AG04450 (cell line): ENCODE measurements around the gene CIB4. TPM values are rescaled to one million over a fixed set of nuclear protein-coding genes. Genes with fewer than 3 reads are reported as not detected.

Experiments used
- CTCF ChIA-PET: fragments of 300-600, 350-600 bp; formaldehyde crosslinking; extraction: SDS; loops from one replicate; lab custom pipeline; 2022; ENCODE audit warnings: antibody characterized with exemption, inconsistent platforms; lab: Charles Lee
- POLR2A ChIA-PET: fragments of 350-600 bp; formaldehyde crosslinking; extraction: SDS; loops from one replicate; lab custom pipeline; 2021; ENCODE audit warnings: antibody characterized with exemption, inconsistent platforms; lab: Yijun Ruan, JAX
- DNase-seq: peaks from one replicate; pipeline ENCODE4 v3.0.0-alpha.2; 2011; ENCODE audit warnings: low read depth, low spot score
- H3K27ac ChIP-seq: one replicate; pipeline ENCODE4 v1.5.1; 2012; ENCODE audit warnings: low read depth, low read length, control low read depth
- H3K27me3 ChIP-seq: one replicate; pipeline ENCODE4 v1.6.0; 2012; ENCODE audit warnings: low read length; ENCODE audit not compliant: control insufficient read depth, insufficient read depth
- H3K4me3 ChIP-seq: 2 replicates; pipeline ENCODE4 v1.5.1; 2011; ENCODE audit warnings: mild to moderate bottlenecking, low read depth, low read length, control low read depth
- H3K9me3 ChIP-seq: 2 replicates; pipeline ENCODE4 v1.5.1; 2012; ENCODE audit warnings: low read length; ENCODE audit not compliant: control insufficient read depth, insufficient read depth
- polyA plus RNA-seq: library from polyadenylated mRNA; depleted of rRNA; stranded (reverse); fragments of >200 nt; gene quantifications from 2 replicates; pipeline ENCODE4 v1.2.3, GENCODE V29; 2011
- TF ChIP-seq, protein P1 (sequence below): IDR thresholded peaks from 2 replicates; pipeline ENCODE4 v1.5.1; 2011; ENCODE audit warnings: low read depth, low read length, control low read depth, inconsistent platforms

CIB4 gene
- polyA plus RNA-seq, 1 experiment: not detected

DNA sequence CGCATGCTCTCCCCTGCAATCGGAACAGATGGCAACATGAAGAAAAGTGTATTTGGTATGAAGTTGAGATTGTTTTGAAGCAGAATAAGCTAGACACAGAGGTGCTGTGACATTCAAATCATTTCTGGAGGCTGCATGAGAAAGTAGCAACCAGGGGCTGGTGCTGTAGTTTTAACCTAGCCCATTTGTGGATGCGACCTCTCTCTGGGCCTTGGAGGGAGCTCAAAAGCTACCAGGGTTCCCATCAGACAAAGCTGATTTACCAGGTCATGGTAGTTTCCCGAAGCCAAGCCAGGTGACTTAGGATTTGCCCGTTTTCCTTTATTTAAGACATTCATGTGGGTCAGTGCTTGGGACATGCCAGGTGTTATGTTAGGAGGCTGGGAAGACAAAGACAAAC lies 77.5 kb downstream of the CIB4 start:
- peaks cover 63% of the 10 kb centered on the region for H3K27me3 ChIP-seq
- H3K27ac ChIP-seq: no peak overlapping the region
- H3K4me3 ChIP-seq: no peak overlapping the region
- ChIA-PET CTCF (interaction anchor here (0.9 kb wide), 1 partner anchor 14 kb away, joined by 3 read pairs; no protein-coding TSS in a partner anchor), POLR2A (no interaction called here)
- TF ChIP-seq, protein P1, sequence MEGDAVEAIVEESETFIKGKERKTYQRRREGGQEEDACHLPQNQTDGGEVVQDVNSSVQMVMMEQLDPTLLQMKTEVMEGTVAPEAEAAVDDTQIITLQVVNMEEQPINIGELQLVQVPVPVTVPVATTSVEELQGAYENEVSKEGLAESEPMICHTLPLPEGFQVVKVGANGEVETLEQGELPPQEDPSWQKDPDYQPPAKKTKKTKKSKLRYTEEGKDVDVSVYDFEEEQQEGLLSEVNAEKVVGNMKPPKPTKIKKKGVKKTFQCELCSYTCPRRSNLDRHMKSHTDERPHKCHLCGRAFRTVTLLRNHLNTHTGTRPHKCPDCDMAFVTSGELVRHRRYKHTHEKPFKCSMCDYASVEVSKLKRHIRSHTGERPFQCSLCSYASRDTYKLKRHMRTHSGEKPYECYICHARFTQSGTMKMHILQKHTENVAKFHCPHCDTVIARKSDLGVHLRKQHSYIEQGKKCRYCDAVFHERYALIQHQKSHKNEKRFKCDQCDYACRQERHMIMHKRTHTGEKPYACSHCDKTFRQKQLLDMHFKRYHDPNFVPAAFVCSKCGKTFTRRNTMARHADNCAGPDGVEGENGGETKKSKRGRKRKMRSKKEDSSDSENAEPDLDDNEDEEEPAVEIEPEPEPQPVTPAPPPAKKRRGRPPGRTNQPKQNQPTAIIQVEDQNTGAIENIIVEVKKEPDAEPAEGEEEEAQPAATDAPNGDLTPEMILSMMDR: no peak
- H3K9me3 ChIP-seq: no peaks in the 10 kb centered on the region; the same call in 1 of the 2 replicates
- no peak for DNase-seq

DNA sequence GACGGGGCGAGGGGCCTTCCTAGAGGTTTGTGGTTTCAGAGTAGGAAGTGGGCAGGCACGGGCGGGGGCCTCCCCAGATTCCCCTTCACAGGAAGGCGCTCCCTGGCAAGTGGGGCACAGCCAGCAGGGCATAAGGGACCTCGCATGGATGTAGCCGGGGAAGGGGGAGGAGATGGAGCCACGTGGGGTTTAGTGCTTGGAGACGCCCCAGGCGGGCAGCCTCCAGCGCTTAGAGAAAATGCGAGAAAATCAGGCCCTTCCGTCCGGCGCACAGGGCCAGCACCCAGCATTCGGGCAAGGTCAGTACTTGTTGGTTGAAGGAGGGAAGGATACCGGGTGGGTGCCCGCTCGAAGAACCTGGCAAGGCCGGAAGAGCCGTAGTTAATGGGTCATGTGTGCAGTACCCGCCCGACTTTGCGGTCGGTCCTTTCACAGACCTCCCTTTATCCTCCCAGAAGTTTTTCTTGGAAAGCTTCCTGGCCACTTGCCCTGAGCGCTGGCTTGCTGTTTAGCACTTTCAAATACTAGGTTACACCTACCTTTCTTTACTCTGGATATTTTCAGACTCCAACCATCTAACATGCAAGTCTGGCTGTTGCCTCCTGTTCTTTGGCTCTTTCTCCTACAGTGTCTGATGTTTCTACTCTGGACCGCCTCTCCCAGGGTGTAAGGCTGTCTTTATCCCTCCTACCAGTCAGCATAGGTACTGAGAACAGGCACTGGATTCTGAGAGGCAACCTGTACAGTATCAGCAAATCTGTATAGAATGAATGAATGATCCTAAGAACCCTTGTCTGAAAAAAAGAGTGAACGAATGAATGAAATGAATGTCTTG lies 78.1 kb downstream of the CIB4 start:
- TF ChIP-seq, protein P1: no peak
- no peak for DNase-seq
- H3K4me3 ChIP-seq: no peak overlapping the region
- peaks cover 66% of the 10 kb centered on the region for H3K27me3 ChIP-seq
- CTCF ChIA-PET: interaction anchor here (0.9 kb wide), 1 partner anchor 15 kb away, joined by 3 read pairs; no protein-coding TSS in a partner anchor
- H3K9me3 ChIP-seq: no peaks in the 10 kb centered on the region; the same call in 1 of the 2 replicates
- H3K27ac ChIP-seq: no peak overlapping the region
- POLR2A ChIA-PET: no interaction called here

DNA sequence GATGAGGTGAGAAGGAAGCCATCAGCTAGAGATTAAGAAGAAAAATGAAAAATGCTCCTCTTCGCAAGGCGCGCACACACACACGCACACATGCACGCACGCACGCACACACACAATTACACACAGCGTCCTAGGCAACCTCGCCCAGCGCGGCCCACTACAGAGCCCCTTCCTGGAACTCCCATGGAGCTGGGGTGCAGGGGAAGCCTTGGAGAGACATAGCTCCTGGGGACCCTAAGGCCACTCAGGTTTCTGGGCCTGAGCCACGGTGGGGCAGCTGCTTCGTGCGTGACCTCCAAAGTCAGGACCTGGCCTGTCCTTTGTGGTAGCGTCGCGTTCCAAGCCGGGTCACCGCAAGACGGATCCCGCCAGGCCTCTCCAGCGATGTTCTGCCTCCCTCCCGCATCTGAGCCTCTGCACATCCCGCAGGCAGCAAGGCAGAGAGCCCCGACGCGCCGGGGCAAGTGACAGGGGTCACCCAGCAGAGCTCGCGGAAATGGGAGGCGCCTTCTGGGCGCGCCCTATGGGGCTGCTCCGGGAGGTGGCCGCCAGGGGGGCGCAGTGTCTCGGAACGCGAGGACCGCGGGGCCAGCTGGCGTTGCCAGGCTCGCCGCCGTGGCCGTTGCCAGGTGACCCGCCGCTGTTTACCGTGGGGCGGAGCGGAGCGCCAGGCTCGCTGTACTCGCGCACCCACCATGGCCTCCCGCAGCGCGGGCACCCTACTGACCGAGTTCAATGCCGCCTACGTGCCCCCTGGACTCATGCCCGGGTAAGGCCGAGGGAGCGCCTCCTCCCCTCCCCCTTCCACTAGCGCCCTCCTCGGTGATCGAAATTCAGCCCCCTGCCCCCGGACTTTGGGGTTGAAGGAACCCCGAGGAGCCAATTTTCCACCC lies 79.0 kb downstream of the CIB4 start:
- POLR2A ChIA-PET: no interaction called here
- Histone ChIP-seq H3K4me3 (peak overlapping the region; percentile 20; the same call in 1 of the 2 replicates), H3K27ac (no peak overlapping the region), H3K27me3 (peaks cover 67% of the 10 kb centered on the region), H3K9me3 (no peaks in the 10 kb centered on the region; the same call in 1 of the 2 replicates)
- DNase-seq: no peak
- TF ChIP-seq, protein P1: 0 out of 2 replicates have a peak, but pooled peaks have one; percentile 8
- CTCF ChIA-PET: interaction anchor here (1.1 kb wide), 1 partner anchor 16 kb away, joined by 4 read pairs; no protein-coding TSS in a partner anchor

DNA sequence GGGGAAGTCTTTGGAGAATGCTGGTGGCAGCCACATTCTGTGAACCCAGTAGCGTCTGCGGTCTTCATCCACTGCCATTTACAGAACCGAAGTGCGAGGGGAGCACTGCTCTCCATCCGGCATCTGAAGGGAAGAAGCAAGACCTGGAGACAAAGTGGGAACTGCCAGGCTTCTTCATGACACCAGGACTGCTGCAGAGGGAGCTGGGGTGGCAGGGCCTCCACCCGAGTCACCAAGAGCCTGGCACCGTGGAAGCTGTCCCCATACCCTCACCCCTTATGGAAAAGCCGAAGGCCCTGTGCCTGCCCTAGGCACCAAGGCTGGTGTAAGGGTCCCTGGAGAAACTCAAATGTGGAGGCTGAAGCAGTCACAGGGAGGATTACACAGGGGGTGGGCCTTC lies 79.8 kb downstream of the CIB4 start:
- Histone ChIP-seq H3K27me3 (peaks cover 73% of the 10 kb centered on the region), H3K4me3 (no peak overlapping the region), H3K9me3 (no peaks in the 10 kb centered on the region; the same call in 1 of the 2 replicates), H3K27ac (no peak overlapping the region)
- TF ChIP-seq, protein P1: no peak
- CTCF ChIA-PET: interaction anchor here (0.6 to 1.1 kb wide), 2 partner anchors 16 to 17 kb away, joined by 4 to 5 read pairs; no protein-coding TSS in a partner anchor
- no peak for DNase-seq
- POLR2A ChIA-PET: no interaction called here
